Hepatocyte (in vitro differentiated cells): ENCODE data around the gene GIN1. TPM values are rescaled to one million over a fixed set of nuclear protein-coding genes. Genes with fewer than 3 reads are reported as not detected.

Source experiments
- DNase-seq: peaks from one replicate; pipeline ENCODE4 v3.0.0-alpha.2; 2016; ENCODE audit warnings: low spot score
- H2AFZ ChIP-seq: fragments of 200-600 bp; sonication (generic); 2 replicates; pipeline ENCODE4 v1.6.0; 2016; ENCODE audit warnings: antibody characterized with exemption, mild to moderate bottlenecking
- H3K27ac ChIP-seq: fragments of 200-600 bp; sonication (generic); 2 replicates; pipeline ENCODE4 v1.5.1; 2016; ENCODE audit warnings: mild to moderate bottlenecking
- H3K27me3 ChIP-seq: fragments of 200-600 bp; sonication (generic); 2 replicates; pipeline ENCODE4 v1.6.1; 2016
- H3K36me3 ChIP-seq: fragments of 200-600 bp; sonication (generic); replicated peaks from 2 replicates; pipeline ENCODE4 v1.5.1; 2016; ENCODE audit warnings: low read depth; ENCODE audit not compliant: insufficient read depth
- H3K4me1 ChIP-seq: fragments of 200-600 bp; sonication (generic); 2 replicates; pipeline ENCODE4 v1.5.1; 2016; ENCODE audit warnings: mild to moderate bottlenecking, moderate library complexity; ENCODE audit not compliant: insufficient read depth
- H3K4me2 ChIP-seq: fragments of 200-600 bp; sonication (generic); 2 replicates; pipeline ENCODE4 v1.6.0; 2016
- H3K4me3 ChIP-seq: fragments of 200-600 bp; sonication (generic); 2 replicates; pipeline ENCODE4 v1.5.1; 2016; ENCODE audit warnings: mild to moderate bottlenecking
- H3K79me2 ChIP-seq: fragments of 200-600 bp; sonication (generic); 2 replicates; pipeline ENCODE4 v1.6.0; 2017; ENCODE audit warnings: mild to moderate bottlenecking
- H3K9me2 ChIP-seq: fragments of 200-600 bp; sonication (generic); replicated peaks from 2 replicates; pipeline ENCODE4 v1.6.0; 2017; ENCODE audit warnings: mild to moderate bottlenecking; ENCODE audit not compliant: insufficient read depth
- H3K9me3 ChIP-seq: fragments of 200-600 bp; sonication (generic); 2 replicates; pipeline ENCODE4 v1.5.1; 2016; ENCODE audit warnings: low read depth, mild to moderate bottlenecking
- H4K20me1 ChIP-seq: fragments of 200-600 bp; sonication (generic); 2 replicates; pipeline ENCODE4 v1.6.0; 2016; ENCODE audit warnings: mild to moderate bottlenecking; ENCODE audit not compliant: insufficient read depth, poor library complexity, severe bottlenecking
- EZH2 ChIP-seq: fragments of 200-600 bp; sonication (generic); IDR thresholded peaks from 2 replicates; pipeline ENCODE4 v1.6.1; 2016; ENCODE audit warnings: antibody characterized with exemption, mild to moderate bottlenecking, borderline replicate concordance
- EZH2phosphoT487 ChIP-seq: fragments of 200-600 bp; sonication (generic); IDR thresholded peaks from one replicate; pipeline ENCODE4 v1.6.1; 2018; ENCODE audit warnings: antibody characterized with exemption, mild to moderate bottlenecking, low read depth, moderate library complexity; ENCODE audit not compliant: unreplicated experiment, severe bottlenecking
- WGBS: methylation state at CpG from one replicate; pipeline ENCODE4 v1.1.6; 2016; ENCODE audit warnings: low lambda C conversion rate; ENCODE audit errors: missing lambda C conversion rate; 5-methylcytosine and 5-hydroxymethylcytosine counted together
- polyA plus RNA-seq: library from polyadenylated mRNA; unstranded; fragments of >200 nt; fragmentation: Nextera tagmentation; extraction: Ambion mirVana; gene quantifications from 2 replicates; pipeline ENCODE4 v1.2.1, GENCODE V29; 2016
- total RNA-seq: library from RNA; depleted of rRNA; stranded (reverse); fragments of >200 nt; gene quantifications from 2 replicates; pipeline ENCODE4 v1.2.3, GENCODE V29; 2014
- TF ChIP-seq, protein P1 (sequence below): fragments of 200-600 bp; sonication (generic); IDR thresholded peaks from 2 replicates; pipeline ENCODE4 v1.5.1; 2016; ENCODE audit warnings: antibody characterized with exemption, mild to moderate bottlenecking; ENCODE audit not compliant: poor library complexity

GIN1 gene
- total and polyA plus RNA-seq, 2 experiments from 2014 or later = 5.5 to 7.4 TPM

DNA sequence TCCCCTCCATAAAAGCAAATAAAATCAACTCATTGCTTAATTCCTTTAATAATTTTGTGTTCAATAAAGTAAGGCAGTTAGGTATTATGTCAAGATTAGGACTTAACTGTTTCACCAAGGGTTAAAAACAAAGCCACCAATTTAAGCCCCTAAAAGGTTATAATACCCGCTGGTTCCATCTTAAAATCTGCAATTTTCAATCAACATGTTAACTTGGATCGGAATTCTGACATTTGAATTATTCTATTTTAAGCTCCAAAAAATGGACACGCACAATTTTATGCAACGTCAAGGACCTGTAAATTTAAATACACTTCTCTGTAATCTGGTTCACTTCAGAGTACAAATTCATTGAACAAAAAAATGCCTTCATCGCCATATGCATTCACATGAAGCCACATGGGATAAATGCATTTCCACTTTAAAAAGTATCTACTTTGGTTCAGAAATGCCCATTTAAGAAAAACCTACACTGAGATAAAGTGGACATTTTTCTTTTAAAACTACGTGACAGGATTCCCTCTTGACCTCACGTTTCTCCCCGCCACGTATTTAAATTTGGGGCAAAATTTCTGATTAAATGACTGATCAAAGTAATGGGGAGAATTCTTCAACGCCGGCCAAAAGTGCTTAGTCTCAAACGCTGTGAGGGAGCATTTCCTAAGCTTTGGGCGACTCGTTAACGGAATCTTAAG, 721 bp downstream of the GIN1 start:
- no peak for DNase-seq
- Histone ChIP-seq H3K27ac (peak overlapping the region; percentile 96), H3K4me2 (peak overlapping the region; percentile 71), H3K27me3 (no peaks in the 10 kb centered on the region), H3K79me2 (peaks cover 83% of the 10 kb centered on the region), H3K36me3 (no peaks in the 10 kb centered on the region), H3K4me1 (peaks cover 6% of the 10 kb centered on the region), H4K20me1 (no peaks in the 10 kb centered on the region), H3K4me3 (peak overlapping the region; percentile 30), H3K9me2 (no peaks in the 10 kb centered on the region), H2AFZ (peak overlapping the region; percentile 67), H3K9me3 (no peaks in the 10 kb centered on the region)
- TF ChIP-seq, protein P1, sequence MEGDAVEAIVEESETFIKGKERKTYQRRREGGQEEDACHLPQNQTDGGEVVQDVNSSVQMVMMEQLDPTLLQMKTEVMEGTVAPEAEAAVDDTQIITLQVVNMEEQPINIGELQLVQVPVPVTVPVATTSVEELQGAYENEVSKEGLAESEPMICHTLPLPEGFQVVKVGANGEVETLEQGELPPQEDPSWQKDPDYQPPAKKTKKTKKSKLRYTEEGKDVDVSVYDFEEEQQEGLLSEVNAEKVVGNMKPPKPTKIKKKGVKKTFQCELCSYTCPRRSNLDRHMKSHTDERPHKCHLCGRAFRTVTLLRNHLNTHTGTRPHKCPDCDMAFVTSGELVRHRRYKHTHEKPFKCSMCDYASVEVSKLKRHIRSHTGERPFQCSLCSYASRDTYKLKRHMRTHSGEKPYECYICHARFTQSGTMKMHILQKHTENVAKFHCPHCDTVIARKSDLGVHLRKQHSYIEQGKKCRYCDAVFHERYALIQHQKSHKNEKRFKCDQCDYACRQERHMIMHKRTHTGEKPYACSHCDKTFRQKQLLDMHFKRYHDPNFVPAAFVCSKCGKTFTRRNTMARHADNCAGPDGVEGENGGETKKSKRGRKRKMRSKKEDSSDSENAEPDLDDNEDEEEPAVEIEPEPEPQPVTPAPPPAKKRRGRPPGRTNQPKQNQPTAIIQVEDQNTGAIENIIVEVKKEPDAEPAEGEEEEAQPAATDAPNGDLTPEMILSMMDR = no peak
- TF ChIP-seq EZH2 = no peak
- no peak for TF ChIP-seq EZH2phosphoT487
- 2% methylated on average over 15 of the region's 15 CpGs for WGBS

DNA sequence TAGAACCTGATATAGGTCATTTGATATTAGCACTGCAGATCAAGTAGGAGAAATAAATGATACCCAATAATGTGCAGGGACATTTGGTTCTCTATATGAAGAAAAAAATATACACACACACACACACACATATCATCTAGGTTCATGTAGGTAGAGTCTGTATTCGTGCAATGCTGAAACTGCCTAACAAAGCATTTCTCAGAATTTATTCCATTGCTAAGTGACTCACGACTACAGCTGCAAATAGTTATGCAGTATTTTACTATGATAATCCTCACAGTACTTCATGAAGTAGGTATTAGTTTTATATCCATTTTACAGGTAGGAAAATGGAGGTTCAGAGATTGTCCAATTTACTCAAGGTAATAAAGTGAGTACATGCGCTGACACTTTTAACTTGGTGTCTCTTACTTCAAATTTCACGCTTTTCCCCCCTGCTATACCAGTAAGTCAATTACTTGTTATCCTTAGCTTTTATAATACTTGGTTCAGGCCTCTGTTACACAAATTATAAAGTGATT, 2.4 kb downstream of the GIN1 start:
- Histone ChIP-seq H3K4me3 (no peak overlapping the region), H3K9me3 (no peaks in the 10 kb centered on the region), H3K36me3 (no peaks in the 10 kb centered on the region), H2AFZ (no peak overlapping the region), H3K27ac (no peak overlapping the region), H4K20me1 (no peaks in the 10 kb centered on the region), H3K79me2 (peaks cover 77% of the 10 kb centered on the region), H3K4me2 (no peak overlapping the region), H3K4me1 (peaks cover 6% of the 10 kb centered on the region), H3K27me3 (no peaks in the 10 kb centered on the region), H3K9me2 (no peaks in the 10 kb centered on the region)
- TF ChIP-seq, protein P1 = no peak
- TF ChIP-seq EZH2 = no peak
- TF ChIP-seq EZH2phosphoT487 = no peak
- WGBS = 97% methylated on average over 4 of the region's 4 CpGs
- DNase-seq = no peak

DNA sequence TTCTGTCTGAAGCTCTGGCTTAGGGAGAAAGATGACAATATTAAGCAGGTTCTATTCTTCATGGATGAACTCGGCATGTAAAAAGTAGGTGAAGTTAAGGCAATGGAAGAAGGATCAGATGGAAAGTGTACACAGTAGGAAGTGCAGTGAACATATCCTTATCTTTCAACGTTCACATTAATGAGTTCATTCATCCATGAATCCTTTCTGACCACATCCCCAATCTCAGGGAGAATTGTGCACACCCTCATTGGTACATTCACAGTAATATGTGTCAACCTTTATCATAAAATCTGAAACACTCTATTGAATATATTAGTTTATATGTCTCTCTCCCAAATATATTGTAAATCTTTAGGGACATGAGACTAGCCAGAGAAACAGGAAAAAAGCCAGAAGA, 5.5 kb downstream of the GIN1 start:
- no peaks in the 10 kb centered on the region for H3K9me3 ChIP-seq
- 91% methylated on average over 2 of the region's 2 CpGs for WGBS
- no peak for TF ChIP-seq EZH2
- TF ChIP-seq, protein P1 = no peak
- no peak for TF ChIP-seq EZH2phosphoT487
- no peak overlapping the region for H3K4me3 ChIP-seq
- peaks cover 65% of the 10 kb centered on the region for H3K79me2 ChIP-seq
- no peak overlapping the region for H3K27ac ChIP-seq
- no peaks in the 10 kb centered on the region for H3K27me3 ChIP-seq
- H4K20me1 ChIP-seq = no peaks in the 10 kb centered on the region
- no peaks in the 10 kb centered on the region for H3K36me3 ChIP-seq
- DNase-seq = no peak
- no peak overlapping the region for H3K4me2 ChIP-seq
- H2AFZ ChIP-seq = no peak overlapping the region
- no peaks in the 10 kb centered on the region for H3K9me2 ChIP-seq
- H3K4me1 ChIP-seq = no peaks in the 10 kb centered on the region
